Measurements from ENCODE around the gene CDC73.
"Not testable (repeated sequence)": the region's sequence is repeated elsewhere in the genome, so short reads cannot be mapped to it uniquely, and the experiment has no call there.

Gene CDC73

DNA sequence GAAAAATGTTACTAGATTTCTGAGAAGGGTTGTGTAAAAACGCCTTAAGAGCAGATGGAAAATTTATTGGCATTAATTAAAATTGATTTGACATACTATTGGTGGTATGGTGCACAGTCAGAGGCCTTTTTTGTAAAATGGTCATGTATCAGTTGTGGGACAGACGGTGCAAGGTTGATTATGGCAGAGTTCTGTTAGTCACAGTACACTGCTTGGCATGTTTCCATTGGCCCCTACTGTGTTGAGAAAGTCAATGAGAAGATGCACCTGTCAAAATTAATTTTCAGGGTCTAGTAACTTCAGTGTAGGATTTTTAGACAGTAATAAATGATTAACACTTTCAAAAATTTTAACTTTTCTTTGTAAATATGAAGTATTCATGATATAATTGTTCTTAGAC is 60.2 kb downstream of the CDC73 start:
- no peak for FAIRE-seq

DNA sequence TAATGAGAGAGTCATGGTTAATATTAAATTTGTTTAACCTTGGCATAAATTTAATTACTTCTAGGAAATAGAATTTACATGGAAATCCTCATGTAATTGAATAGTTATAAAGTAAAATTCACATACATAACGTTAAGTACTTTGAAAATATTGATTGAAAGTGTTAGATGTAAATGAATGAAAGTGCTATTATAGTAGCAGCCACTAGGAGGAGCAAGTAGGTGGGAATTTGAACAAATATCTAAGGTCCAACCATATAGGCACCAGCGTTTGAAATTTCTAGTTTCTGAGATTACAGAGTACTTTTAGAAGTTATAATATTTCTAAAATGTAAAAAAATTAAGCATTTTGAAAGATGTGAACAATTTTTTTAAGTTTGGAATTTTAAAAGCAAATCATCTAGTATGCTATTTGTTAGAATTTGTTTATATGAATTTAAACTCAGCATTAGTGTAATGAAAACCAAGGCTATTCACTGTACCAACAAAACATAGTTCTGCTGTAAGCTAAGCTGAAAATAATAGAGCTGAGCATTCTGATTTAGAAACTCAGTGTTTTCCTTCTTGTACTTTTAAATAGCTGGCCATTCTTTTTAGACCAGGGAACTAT is 61.3 kb downstream of the CDC73 start:
- FAIRE-seq: peak; percentile 99

DNA sequence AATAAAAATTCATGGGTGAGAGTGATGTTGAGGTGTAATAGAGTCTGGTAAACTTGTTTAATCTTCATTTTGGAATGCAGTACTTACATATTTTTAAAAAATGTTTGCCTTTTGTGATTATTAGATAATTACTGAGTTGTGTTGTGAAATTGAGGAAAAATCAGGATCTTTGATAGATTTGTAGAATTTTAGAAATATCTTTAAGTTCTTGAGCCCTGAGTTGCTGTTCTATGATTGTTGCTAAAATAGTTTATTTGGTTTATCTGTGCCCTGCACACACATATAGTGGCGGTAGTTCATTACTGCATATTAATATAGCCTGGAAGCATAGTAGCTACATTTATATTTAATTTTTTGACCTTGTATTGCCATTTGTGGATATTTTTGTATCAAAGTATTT is 62.9 kb downstream of the CDC73 start:
- no peak for FAIRE-seq

DNA sequence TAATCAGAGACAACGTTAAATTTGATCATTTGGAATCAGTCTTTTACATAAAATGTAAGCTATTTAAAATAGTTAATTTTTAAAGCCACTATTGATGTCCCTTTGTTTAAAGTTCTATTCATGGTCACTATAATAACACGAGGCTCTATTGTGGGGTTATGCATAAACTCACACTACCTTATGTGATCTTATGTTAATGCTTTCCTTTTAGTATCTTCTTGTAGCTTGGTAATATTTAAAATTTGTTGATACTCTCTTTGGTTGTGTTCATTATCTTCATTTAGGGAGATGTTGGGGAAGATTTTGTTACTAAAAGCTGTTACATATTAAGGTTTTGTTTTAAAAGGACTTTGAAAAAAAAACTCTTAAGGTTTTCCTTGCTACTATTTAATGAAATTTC is 63.4 kb downstream of the CDC73 start:
- FAIRE-seq: peak; percentile 52

DNA sequence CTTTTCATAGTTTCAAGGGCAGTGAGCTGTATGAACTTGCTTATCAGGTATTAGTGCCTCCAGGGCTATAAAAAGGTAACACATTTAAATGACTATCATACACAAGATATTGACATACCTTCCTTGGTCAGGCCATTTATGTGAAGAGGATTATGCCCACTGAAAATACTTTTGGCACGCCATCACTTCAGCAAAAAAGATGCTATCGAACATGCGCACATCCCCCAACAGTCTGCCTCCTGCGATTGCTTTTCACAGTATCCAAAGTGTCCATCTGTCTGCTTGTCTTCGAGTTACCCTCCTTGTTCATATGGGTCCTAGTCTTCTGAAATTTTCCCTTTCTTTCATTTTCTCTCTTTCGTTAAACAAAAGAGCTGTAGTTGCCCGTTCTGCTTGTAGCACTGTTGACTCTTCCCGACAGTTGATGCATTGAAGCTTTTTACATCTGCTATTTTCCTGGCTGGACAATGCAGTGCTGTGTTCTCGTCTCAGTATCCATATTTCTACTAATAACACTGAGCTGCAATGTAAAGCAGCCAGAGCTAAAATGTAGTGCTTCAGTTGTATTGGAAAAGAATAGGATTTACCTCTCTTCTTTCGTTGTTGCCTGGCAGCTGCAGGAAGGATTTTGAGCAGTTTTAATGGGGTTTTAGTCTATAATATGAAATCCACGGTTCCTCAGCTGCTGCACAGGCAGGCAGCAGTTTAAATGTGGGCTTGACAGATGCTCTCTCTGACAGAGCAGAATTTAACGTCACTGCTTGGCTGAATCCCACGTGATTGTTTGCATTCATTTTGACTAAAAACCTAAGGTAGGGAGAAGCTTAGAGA is 64.3 kb downstream of the CDC73 start, which contains the start of gene B3GALT2:
Gene B3GALT2 (minus strand): TSS at position 713 of the 831 bp plus-strand sequence. CDS start 5,051 bp downstream, outside the sequence.
- no peak for FAIRE-seq

DNA sequence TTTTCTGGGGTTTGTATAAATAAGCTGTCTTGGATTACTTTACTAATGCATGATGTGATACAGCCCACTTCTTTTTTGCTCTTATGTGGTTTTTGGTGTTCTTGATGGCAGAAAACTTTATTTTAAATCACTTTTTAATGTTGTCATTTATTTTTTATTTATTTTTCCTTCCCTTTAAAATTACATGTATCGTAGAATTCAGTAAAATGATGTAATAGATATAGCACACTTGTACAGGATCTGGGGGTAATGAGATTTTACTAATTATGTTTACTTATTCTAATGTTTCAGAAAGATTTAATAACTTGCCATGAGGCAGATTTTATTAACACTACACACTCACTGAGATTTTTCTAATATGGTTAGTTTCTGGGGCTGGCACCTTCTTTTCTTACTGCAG is 65.3 kb downstream of the CDC73 start:
- peak; percentile 77 for FAIRE-seq

DNA sequence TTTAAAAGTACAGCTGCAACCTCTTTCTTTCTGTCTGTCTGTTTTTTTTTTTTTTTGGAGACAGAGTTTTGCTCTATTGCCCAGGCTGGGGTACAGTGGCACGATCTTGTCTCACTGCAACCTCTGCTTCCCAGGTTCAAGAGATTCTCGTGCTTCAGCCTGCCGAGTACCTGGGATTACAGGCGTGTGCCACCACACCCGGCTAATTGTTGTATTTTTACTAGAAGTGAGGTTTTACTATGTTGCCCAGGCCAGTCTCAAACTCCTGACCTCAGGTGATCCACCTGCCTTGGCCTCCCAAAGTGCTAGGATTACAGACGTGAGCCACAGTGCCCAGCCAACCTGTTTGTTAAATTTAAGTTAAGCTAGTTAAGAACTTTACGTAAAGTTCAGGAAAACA is 67.1 kb downstream of the CDC73 start:
- not testable (repeated sequence) for FAIRE-seq

DNA sequence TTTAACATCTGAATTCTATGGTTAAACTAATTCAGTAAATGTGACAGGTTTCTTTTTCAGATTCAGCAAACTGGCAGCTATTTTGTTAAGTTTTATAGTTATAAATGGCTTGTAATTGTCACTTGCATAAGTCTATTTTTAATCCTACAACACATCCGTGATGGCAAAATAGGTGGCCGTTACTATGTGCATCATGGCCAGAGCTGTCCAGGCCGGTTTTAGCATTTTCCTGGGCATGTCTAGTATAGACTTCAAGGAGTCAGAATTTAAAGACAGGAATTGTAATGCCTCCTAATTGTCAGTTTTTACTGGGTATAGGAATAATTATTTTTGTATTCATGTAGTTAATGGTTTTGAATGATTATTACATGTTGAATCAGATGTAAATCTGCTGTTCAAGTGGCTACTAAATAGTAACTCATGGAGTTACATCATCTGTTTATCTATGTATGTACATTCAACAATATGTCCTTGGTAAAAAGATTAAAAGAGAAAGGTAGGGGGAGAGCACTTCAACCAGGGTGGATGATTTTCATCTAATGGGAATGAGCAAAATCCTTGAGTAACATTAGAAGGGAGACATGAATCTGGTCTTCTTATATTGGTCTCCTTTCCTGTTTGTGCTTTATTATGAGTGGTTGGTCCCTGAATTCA is 67.7 kb downstream of the CDC73 start:
- FAIRE-seq: no peak

DNA sequence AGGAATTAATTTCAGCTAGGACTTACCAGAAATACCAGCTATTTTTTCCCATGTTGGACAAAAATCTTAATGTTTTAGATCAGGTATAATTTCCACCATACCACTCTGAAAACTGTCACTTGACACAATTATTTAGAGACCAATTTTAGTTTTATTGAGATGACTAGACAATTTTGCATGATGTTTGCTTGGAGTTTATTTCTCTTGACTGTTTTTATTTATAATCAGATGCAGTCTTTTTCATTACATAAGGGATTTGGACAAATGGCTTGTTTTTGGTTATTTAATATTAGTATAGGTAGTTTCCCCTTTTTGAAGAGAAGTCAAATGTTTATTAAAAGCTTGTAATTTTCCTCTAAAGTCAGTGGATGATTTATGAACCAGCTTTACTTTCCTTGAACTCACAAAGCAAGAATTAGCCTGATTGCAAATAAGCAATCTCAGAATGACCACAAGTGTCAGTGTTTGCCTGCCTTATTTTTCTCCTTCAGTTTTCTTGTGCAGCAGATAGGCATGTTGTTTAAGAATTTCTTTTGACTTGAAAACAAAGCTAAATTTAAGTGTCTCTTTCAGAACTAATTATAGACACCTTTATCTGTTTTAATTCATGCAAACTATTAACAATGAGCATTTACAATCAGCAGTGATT is 68.4 kb downstream of the CDC73 start:
- FAIRE-seq: peak; percentile 38

DNA sequence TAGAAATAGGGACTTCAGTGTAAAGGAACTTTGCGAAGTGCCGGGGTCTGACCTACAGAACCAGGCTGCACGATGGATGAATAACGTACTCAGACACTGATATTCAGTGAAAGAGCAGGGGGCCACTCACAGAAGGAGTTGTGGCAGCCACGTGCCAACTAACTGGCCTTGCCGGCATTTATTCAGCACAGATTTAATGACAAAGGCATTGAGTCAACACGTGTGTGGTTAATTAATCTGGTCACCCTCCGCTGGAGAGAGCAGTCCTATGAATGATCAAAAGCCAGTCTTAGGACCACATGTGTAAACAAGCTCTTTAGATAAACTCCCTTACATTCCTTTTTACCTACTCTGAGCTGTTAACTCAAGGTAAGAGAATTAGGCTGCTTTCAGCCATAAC is 70.8 kb downstream of the CDC73 start:
- no peak for FAIRE-seq

DNA sequence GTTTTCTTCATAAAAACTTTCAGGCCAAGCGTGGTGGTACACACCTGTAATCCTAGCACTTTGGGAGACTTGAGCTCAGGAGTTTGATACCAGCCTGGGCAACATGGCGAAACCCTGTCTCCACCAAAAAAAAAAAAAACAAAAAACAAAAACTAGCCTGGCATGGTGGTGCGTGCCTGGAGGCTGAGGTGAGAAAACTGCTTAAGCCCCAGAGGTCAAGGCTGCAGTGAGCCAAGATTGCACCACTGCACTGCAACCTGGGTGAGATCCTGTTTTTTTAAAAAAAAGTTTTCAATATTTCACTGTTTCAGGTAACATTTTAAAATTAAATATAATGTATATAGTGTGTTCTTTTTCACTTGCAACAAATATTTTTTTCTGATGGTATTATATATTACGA is 78.1 kb downstream of the CDC73 start:
- FAIRE-seq: peak; percentile 58

DNA sequence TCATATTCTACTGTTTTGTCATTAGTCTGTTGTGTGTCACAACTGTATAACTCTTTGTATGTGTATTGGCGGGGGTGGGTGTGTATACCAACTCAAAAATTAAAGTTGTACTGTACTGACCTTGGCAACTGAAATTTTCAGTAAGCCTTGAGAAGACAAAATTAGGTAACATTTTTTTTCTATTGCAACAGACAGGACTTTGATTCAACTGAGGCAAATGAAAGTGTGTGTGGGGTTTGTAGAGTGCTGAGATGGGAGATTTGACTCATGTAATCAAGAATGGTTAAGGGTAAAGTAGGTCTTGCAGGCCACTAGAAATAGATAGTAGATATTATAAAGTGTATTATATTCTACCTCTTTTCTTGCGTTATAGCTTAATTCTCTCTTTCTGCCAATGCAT is 79.2 kb downstream of the CDC73 start:
- FAIRE-seq: no peak

DNA sequence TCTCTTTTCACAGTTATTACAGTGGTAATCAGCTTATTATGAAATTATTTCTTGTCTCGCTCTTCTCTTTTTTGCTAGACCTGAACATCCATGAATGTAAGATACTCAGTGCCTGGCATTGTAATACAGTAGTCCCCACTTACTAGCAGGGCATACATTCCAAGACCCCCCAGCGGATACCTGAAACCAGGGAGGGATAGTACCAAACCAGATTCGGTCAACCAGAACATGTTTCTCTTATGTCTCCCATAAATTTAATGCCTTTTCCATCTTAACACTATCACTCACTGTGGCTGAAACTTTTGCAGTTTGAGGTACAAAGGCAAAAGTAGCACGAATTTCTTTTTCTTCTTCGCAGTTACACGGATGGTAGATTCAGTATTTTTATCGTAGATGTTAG is 89.2 kb downstream of the CDC73 start:
- FAIRE-seq: no peak

DNA sequence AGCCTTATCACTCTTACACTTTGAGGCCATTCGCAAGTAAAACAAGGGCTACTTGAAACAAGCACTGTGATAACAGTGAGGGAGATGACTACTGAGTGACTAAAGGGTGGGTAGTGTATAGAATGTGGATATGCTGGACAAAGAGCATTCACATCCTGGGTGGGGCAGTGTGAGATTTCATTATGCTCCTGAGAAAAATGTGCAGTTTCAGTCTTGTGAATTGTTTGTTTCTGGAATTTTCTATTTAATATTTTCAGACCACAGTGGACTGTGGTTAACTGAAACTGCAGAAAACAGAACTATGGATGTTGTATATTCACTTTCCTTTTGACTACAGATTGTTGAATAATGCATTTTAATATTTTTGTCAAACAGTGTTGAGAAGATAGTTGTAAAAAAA is 89.7 kb downstream of the CDC73 start:
- no peak for FAIRE-seq

DNA sequence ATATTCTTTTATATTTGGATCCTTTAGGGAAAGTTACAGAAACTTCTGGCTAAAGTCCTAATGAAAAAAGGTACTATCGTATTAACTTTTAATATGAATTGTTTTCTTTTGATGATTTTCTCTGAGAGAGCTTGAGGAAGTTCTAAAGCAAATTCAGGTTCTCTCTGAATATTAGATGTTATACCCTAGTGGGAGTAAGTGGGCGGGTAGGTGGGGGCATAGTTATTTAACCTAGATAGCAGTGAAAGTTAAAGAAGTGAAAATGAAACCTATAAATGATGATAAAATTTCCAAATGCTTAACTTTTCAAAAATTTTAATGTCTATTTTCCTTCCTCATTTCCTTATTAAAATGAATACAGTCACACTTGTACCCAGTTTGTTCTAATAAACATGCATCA is 90.8 kb downstream of the CDC73 start:
- no peak for FAIRE-seq

DNA sequence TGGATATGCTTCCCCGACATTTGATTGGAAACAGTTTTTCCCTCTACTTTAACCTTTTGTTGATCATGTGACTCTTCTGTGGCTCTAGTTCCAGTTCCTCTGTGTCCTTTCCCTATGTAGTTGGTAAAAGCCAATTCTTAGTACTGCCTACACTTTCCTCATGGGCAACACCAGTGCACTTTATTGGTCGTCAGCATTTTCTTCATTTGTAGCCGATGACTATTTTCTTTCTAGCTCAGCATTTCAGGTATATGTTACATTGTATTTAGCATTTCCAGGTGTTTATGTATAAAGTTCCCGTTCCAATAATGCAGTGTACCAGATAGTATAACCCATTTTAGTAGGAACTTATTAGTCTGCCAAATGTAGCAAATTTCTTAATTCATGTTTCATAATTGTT is 92.2 kb downstream of the CDC73 start:
- FAIRE-seq: no peak

DNA sequence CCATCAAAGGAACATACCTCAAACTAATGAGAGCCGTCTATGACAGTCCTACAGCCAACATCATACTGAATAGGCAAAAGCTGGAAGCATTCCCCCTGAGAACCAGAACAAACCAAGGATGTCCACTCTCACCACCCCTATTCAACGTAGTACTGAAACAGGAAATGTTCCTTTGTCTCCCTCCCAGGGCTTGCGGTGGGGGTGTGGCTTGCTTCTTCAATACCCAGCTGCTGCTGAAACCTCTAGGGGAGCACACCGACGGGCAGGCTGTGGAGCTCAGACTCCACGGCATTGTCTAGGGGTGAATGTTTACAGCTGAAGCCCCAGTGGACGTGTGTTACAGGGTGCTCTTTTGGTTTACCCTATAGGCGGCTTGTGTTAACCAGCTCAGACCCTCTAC is 95.1 kb downstream of the CDC73 start:
- no peak for FAIRE-seq

DNA sequence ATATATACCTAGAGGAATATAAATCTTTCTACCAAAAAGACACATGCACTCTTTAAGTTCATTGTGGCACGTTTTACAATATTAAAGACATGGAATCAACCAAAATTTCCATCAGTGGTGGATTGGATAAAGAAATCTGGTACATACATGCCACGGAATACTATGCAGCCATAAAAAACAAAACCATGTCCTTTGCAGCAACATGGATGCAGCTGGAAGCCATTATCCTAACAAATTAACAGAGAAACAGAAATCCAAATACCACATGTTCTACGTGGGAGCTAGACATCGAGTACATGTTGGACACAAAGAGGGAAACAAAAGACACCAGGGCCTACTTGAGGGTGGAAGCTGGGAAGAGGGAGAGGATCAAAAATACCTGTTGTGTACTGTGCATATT is 97.6 kb downstream of the CDC73 start:
- no peak for FAIRE-seq

DNA sequence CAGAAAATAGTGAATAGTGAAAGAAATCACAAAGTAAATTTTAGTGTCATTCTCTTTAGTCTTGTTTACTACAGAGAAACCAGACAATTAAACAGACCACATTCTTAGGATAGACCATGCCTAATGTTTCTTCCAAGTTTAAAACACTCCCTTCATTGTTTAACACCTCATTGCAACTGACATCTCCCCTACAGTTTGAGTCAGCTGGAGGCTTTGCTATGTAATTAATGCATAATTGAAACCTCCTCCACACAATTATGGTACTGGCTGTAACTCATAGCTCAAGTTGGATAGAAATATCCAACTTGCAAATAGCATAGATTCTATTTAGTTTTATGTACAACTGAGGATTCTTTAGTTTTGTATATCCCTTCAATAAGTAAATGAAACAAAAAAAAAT is 99.8 kb downstream of the CDC73 start:
- no peak for FAIRE-seq

DNA sequence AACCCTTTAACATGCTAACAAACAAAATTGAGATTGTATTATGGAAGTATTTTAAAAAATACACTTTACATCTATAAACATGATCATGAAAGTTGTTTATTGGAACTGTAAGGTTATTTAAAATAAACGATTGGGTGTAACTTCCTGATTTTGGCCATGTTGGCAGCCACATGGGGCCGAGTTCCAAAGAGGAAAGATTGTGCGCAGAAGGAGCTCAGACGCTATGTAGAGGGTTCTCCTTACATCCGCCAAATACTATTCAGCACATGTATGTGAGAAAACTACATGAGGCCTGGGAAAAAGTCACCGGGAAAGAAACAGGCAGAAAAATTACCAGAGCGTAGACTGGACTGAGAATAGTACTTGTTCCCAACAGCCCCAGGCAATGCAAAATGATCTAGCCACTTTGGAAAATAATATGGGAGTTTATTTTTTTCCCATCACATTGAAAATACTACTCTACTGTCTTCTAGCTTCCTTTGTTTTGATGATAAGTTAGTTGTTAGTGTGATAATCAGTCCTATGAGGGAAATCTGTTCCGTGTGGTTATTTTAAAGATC is 100.3 kb downstream of the CDC73 start:
- peak; percentile 43 for FAIRE-seq

DNA sequence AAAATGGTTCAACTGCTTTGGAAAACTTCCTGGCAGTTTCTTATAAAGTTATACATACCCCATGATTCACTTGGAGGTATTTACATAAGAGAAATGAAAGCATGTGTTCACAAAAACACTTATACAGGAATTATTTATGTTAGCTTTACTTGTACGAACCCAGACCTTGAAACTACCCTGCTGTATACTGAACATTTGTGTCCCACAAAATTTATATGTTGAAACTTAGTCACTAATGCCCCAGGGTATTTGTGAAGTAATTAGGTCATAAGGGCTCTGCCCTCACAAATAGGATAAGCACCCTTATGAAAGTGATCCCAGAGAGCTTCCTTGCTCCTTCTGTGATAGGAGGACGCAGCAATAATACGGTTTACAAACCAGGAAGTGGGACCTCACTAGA is 107.3 kb downstream of the CDC73 start:
- no peak for FAIRE-seq

DNA sequence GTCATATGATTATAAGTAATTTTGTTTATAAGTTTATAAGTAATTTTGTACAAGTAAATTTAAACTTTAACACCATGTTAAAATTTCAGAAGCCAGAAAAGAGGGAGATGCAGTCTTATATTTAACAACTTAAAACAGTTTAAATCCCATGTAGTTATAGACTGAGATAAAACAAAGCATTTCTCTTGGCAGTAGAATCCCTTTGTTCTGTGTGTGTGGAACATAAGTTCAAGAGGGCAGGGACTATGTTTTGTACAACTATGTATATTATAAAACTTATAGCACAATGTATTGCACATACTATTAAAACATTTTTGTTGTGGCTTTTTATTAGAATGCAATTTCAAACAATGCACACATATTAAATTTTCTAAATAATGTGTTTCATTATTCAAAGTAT is 109.3 kb downstream of the CDC73 start:
- FAIRE-seq: peak; percentile 74

DNA sequence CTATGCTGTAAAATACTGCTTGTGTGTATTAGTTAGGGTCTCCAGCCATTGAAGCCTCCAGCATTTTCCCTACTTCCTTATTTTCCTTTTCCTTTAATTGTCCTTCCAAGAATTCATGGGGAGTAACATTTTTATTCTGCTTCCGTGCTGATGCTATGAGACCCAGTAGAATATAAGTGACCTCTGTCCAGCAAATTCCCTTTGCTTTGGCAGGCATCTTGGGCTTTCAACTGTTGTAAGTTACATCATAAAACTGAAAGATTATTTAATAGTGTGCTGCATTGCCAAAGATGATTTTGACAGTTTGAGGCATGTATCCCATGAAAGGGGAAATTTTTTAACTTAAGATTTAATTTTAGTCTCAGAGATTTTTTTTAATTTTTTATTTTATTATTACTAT is 112.7 kb downstream of the CDC73 start:
- FAIRE-seq: peak; percentile 29
